ENCODE measurements around the gene ACTL6B. TPM values are rescaled to one million over a fixed set of nuclear protein-coding genes. Genes with fewer than 3 reads are reported as not detected.
A peak's percentile ranks its signal among the peaks of the same experiment; 100 is the strongest.

The ACTL6B gene
- total and polyA plus RNA-seq, 2 of the 13 experiments (the other 11 are each of a cell fraction or from before 2014, with no cell fraction given): not detected

DNA sequence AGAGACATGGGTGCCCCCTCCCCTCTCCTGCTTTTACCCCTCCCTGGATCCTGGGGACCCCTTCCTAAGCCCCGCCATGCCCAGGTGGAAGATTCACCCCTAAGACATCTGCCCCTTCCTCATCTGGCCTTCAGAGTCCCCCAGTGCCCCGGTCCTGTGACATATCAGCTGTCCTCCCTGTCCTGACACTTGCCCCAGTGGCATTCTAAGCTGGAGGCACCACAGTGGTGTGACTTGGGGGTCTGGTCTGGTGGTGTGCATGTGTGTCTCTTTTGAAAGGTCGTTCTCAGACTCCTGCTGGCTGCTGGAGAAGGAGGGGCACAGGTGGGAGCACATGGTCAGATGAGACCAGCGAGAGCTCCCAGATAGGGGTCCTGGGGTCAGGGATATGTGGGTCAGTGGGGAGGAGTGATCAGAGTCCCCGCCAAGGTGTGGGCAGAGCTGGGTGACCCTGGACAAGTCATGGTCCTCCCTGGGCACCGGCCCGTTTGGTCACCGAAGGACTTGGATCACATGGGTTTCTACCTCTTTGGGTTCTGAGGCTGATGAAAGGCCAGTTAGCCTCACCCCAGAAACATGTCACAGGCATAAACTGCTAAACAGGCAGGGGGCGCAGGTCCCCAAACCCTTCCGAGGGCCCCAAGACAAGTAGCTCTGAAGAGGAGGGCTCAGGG lies 14.3 kb downstream of the ACTL6B start (continued):
- TF ChIP-seq, protein P1, sequence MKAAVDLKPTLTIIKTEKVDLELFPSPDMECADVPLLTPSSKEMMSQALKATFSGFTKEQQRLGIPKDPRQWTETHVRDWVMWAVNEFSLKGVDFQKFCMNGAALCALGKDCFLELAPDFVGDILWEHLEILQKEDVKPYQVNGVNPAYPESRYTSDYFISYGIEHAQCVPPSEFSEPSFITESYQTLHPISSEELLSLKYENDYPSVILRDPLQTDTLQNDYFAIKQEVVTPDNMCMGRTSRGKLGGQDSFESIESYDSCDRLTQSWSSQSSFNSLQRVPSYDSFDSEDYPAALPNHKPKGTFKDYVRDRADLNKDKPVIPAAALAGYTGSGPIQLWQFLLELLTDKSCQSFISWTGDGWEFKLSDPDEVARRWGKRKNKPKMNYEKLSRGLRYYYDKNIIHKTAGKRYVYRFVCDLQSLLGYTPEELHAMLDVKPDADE (CRISPR knock-in tag; IDR thresholded peaks at IDR 0.05): 0 out of 2 replicates have a peak, but pooled peaks have one; percentile 62
- TF ChIP-seq DPF2 (CRISPR knock-in tag; IDR thresholded peaks at IDR 0.05; ENCODE audit: borderline replicate concordance, low read depth): 0 out of 2 replicates have a peak, but pooled peaks have one; percentile 7
- no peak for TF ChIP-seq PRPF4 (IDR thresholded peaks at IDR 0.05; ENCODE audit: low read depth, low read length, poor library complexity, severe bottlenecking)
- no peak for TF ChIP-seq ZMYM2 (CRISPR knock-in tag; IDR thresholded peaks at IDR 0.05)
- peak; percentile 7; the same call in 1 of the 2 replicates for TF ChIP-seq NCOA2 (CRISPR knock-in tag; IDR thresholded peaks at IDR 0.05)
- TF ChIP-seq NCOR1 (IDR thresholded peaks at IDR 0.05; ENCODE audit: borderline replicate concordance, low read length): peak; percentile 18
- TF ChIP-seq ZNF431 (CRISPR knock-in tag; IDR thresholded peaks at IDR 0.05; ENCODE audit: borderline replicate concordance, low read depth): 0 out of 2 replicates have a peak, but pooled peaks have one; percentile 15
- no peak for TF ChIP-seq HOXA7 (CRISPR knock-in tag; IDR thresholded peaks at IDR 0.05)
- TF ChIP-seq ZBTB8A (CRISPR knock-in tag; IDR thresholded peaks at IDR 0.05; ENCODE audit: borderline replicate concordance, low read depth): no peak
- no peak for TF ChIP-seq RCOR2 (CRISPR knock-in tag; IDR thresholded peaks at IDR 0.05)
- TF ChIP-seq CHD4 (IDR thresholded peaks at IDR 0.05; ENCODE audit: borderline replicate concordance, low read length): 0 out of 2 replicates have a peak, but pooled peaks have one; percentile 36
- peak; percentile 3; the same call in 1 of the 2 replicates for TF ChIP-seq FOSL2 (CRISPR knock-in tag; IDR thresholded peaks at IDR 0.05)
- TF ChIP-seq, protein P2, sequence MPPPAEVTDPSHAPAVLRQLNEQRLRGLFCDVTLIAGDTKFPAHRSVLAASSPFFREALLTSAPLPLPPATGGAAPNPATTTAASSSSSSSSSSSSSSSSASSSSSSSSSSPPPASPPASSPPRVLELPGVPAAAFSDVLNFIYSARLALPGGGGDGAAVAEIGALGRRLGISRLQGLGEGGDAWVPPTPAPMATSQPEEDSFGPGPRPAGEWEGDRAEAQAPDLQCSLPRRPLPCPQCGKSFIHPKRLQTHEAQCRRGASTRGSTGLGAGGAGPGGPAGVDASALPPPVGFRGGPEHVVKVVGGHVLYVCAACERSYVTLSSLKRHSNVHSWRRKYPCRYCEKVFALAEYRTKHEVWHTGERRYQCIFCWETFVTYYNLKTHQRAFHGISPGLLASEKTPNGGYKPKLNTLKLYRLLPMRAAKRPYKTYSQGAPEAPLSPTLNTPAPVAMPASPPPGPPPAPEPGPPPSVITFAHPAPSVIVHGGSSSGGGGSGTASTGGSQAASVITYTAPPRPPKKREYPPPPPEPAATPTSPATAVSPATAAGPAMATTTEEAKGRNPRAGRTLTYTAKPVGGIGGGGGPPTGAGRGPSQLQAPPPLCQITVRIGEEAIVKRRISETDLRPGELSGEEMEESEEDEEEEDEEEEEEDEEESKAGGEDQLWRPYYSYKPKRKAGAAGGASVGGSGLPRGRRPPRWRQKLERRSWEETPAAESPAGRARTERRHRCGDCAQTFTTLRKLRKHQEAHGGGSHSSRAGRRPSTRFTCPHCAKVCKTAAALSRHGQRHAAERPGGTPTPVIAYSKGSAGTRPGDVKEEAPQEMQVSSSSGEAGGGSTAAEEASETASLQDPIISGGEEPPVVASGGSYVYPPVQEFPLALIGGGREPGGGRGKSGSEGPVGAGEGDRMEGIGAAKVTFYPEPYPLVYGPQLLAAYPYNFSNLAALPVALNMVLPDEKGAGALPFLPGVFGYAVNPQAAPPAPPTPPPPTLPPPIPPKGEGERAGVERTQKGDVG (CRISPR knock-in tag; IDR thresholded peaks at IDR 0.05; ENCODE audit: borderline replicate concordance): no peak
- TF ChIP-seq, protein P3, sequence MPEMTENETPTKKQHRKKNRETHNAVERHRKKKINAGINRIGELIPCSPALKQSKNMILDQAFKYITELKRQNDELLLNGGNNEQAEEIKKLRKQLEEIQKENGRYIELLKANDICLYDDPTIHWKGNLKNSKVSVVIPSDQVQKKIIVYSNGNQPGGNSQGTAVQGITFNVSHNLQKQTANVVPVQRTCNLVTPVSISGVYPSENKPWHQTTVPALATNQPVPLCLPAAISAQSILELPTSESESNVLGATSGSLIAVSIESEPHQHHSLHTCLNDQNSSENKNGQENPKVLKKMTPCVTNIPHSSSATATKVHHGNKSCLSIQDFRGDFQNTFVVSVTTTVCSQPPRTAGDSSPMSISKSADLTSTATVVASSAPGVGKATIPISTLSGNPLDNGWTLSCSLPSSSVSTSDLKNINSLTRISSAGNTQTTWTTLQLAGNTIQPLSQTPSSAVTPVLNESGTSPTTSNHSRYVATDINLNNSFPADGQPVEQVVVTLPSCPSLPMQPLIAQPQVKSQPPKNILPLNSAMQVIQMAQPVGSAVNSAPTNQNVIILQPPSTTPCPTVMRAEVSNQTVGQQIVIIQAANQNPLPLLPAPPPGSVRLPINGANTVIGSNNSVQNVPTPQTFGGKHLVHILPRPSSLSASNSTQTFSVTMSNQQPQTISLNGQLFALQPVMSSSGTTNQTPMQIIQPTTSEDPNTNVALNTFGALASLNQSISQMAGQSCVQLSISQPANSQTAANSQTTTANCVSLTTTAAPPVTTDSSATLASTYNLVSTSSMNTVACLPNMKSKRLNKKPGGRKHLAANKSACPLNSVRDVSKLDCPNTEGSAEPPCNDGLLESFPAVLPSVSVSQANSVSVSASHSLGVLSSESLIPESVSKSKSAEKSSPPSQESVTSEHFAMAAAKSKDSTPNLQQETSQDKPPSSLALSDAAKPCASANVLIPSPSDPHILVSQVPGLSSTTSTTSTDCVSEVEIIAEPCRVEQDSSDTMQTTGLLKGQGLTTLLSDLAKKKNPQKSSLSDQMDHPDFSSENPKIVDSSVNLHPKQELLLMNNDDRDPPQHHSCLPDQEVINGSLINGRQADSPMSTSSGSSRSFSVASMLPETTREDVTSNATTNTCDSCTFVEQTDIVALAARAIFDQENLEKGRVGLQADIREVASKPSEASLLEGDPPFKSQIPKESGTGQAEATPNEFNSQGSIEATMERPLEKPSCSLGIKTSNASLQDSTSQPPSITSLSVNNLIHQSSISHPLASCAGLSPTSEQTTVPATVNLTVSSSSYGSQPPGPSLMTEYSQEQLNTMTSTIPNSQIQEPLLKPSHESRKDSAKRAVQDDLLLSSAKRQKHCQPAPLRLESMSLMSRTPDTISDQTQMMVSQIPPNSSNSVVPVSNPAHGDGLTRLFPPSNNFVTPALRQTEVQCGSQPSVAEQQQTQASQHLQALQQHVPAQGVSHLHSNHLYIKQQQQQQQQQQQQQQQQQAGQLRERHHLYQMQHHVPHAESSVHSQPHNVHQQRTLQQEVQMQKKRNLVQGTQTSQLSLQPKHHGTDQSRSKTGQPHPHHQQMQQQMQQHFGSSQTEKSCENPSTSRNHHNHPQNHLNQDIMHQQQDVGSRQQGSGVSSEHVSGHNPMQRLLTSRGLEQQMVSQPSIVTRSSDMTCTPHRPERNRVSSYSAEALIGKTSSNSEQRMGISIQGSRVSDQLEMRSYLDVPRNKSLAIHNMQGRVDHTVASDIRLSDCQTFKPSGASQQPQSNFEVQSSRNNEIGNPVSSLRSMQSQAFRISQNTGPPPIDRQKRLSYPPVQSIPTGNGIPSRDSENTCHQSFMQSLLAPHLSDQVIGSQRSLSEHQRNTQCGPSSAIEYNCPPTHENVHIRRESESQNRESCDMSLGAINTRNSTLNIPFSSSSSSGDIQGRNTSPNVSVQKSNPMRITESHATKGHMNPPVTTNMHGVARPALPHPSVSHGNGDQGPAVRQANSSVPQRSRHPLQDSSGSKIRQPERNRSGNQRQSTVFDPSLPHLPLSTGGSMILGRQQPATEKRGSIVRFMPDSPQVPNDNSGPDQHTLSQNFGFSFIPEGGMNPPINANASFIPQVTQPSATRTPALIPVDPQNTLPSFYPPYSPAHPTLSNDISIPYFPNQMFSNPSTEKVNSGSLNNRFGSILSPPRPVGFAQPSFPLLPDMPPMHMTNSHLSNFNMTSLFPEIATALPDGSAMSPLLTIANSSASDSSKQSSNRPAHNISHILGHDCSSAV (CRISPR knock-in tag; IDR thresholded peaks at IDR 0.05; ENCODE audit: borderline replicate concordance): no peak
- TF ChIP-seq, protein P4, sequence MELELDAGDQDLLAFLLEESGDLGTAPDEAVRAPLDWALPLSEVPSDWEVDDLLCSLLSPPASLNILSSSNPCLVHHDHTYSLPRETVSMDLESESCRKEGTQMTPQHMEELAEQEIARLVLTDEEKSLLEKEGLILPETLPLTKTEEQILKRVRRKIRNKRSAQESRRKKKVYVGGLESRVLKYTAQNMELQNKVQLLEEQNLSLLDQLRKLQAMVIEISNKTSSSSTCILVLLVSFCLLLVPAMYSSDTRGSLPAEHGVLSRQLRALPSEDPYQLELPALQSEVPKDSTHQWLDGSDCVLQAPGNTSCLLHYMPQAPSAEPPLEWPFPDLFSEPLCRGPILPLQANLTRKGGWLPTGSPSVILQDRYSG (CRISPR knock-in tag; IDR thresholded peaks at IDR 0.05): 0 out of 2 replicates have a peak, but pooled peaks have one; percentile 28
